H9 (cell line): ENCODE data around the gene MCF2L. TPM values are rescaled to one million over a fixed set of nuclear protein-coding genes. Genes with fewer than 3 reads are reported as not detected.
A peak's percentile ranks its signal among the peaks of the same experiment; 100 is the strongest.

Experiments
- DNase-seq: peaks from one replicate; pipeline ENCODE4 v3.0.0-alpha.2; 2017
- H2AFZ ChIP-seq: one replicate; pipeline ENCODE4 v1.6.1; 2013; ENCODE audit warnings: mild to moderate bottlenecking, low read length, control low read depth, moderate library complexity
- H2AK5ac ChIP-seq: 2 replicates; pipeline ENCODE4 v1.6.1; 2013; ENCODE audit warnings: low read length, control low read depth, mixed read lengths; ENCODE audit not compliant: insufficient read length
- H2BK120ac ChIP-seq: one replicate; pipeline ENCODE4 v1.6.1; 2013; ENCODE audit warnings: low read depth, mild to moderate bottlenecking, low read length, control low read depth, inconsistent platforms; ENCODE audit not compliant: poor library complexity, severe bottlenecking
- H2BK12ac ChIP-seq: 2 replicates; pipeline ENCODE4 v1.6.1; 2013; ENCODE audit warnings: low read length, control low read depth, mixed read lengths, low read depth; ENCODE audit not compliant: insufficient read length
- H2BK15ac ChIP-seq: 2 replicates; pipeline ENCODE4 v1.6.1; 2013; ENCODE audit warnings: low read depth, low read length, control low read depth
- H2BK20ac ChIP-seq: one replicate; pipeline ENCODE4 v1.6.1; 2013; ENCODE audit warnings: low read depth, mild to moderate bottlenecking, low read length, control low read depth, inconsistent platforms; ENCODE audit not compliant: poor library complexity, severe bottlenecking
- H2BK5ac ChIP-seq: 2 replicates; pipeline ENCODE4 v1.6.1; 2013; ENCODE audit warnings: low read length, control low read depth, mixed read lengths; ENCODE audit not compliant: insufficient read length
- H3K14ac ChIP-seq: 2 replicates; pipeline ENCODE4 v1.6.1; 2013; ENCODE audit warnings: low read length, control low read depth; ENCODE audit not compliant: insufficient read depth
- H3K18ac ChIP-seq: 2 replicates; pipeline ENCODE4 v1.6.1; 2013; ENCODE audit warnings: low read depth, mild to moderate bottlenecking, mixed read lengths, low read length, control low read depth; ENCODE audit not compliant: insufficient read length
- H3K23ac ChIP-seq: 2 replicates; pipeline ENCODE4 v1.6.1; 2013; ENCODE audit warnings: low read length, control low read depth, mixed read lengths, low read depth; ENCODE audit not compliant: insufficient read length
- H3K23me2 ChIP-seq: 2 replicates; pipeline ENCODE4 v1.6.1; 2013; ENCODE audit warnings: low read depth, mild to moderate bottlenecking, mixed read lengths, low read length, control low read depth; ENCODE audit not compliant: insufficient read length, poor library complexity, severe bottlenecking
- H3K27ac ChIP-seq: 2 replicates; pipeline ENCODE4 v1.5.1; 2013; ENCODE audit warnings: low read length, control low read depth, mixed read lengths, low read depth; ENCODE audit not compliant: insufficient read length
- H3K27me3 ChIP-seq: 2 replicates; pipeline ENCODE4 v1.6.1; 2013; ENCODE audit warnings: low read length, control low read depth, inconsistent platforms; ENCODE audit not compliant: insufficient read depth
- H3K4ac ChIP-seq: 2 replicates; pipeline ENCODE4 v1.6.1; 2013; ENCODE audit warnings: low read depth, mild to moderate bottlenecking, control low read depth, inconsistent platforms, low read length, moderate library complexity
- H3K4me1 ChIP-seq: 2 replicates; pipeline ENCODE4 v1.6.1; 2013; ENCODE audit warnings: low read length, control low read depth, inconsistent platforms; ENCODE audit not compliant: insufficient read depth
- H3K4me2 ChIP-seq: 2 replicates; pipeline ENCODE4 v1.6.1; 2013; ENCODE audit warnings: low read length, control low read depth, mixed read lengths; ENCODE audit not compliant: insufficient read length, insufficient read depth
- H3K56ac ChIP-seq: 2 replicates; pipeline ENCODE4 v1.6.1; 2013; ENCODE audit warnings: low read depth, mild to moderate bottlenecking, mixed read lengths, low read length, control low read depth; ENCODE audit not compliant: insufficient read length
- H3K79me1 ChIP-seq: 2 replicates; pipeline ENCODE4 v1.6.1; 2013; ENCODE audit warnings: low read depth, mild to moderate bottlenecking, moderate library complexity, low read length, control low read depth, inconsistent platforms; ENCODE audit not compliant: insufficient read depth, poor library complexity, severe bottlenecking
- H3K79me2 ChIP-seq: 2 replicates; pipeline ENCODE4 v1.6.1; 2013; ENCODE audit warnings: low read length, control low read depth, inconsistent platforms; ENCODE audit not compliant: insufficient read depth
- H3K9ac ChIP-seq: 2 replicates; pipeline ENCODE4 v1.6.1; 2013; ENCODE audit warnings: low read length, control low read depth, mixed read lengths; ENCODE audit not compliant: insufficient read length; ENCODE audit errors: extremely low read depth
- H3K9me3 ChIP-seq: one replicate; pipeline ENCODE4 v1.6.1; 2013; ENCODE audit warnings: low read depth, low read length, inconsistent platforms; ENCODE audit not compliant: control insufficient read depth
- H3T11ph ChIP-seq: one replicate; pipeline ENCODE4 v1.6.1; 2013; ENCODE audit warnings: mild to moderate bottlenecking, low read length, control low read depth, inconsistent platforms
- H4K20me1 ChIP-seq: one replicate; pipeline ENCODE4 v1.6.1; 2013; ENCODE audit not compliant: control insufficient read depth, insufficient read length, insufficient read depth
- H4K5ac ChIP-seq: 2 replicates; pipeline ENCODE4 v1.6.1; 2013; ENCODE audit warnings: low read depth, mild to moderate bottlenecking, mixed read lengths, low read length, control low read depth; ENCODE audit not compliant: insufficient read length
- H4K8ac ChIP-seq: replicated peaks from 2 replicates; pipeline ENCODE4 v1.6.1; 2013; ENCODE audit warnings: low read length, control low read depth, mixed read lengths, low read depth; ENCODE audit not compliant: insufficient read length
- H4K91ac ChIP-seq: 2 replicates; pipeline ENCODE4 v1.6.1; 2013; ENCODE audit warnings: low read depth, mild to moderate bottlenecking, moderate library complexity, mixed read lengths, low read length, control low read depth; ENCODE audit not compliant: insufficient read length
- H3K27ac Mint-ChIP-seq, 3 experiments: 2 replicates in 2 of 3; 3 replicates in 1 of 3; pipeline ENCODE4 v1.8.0; 2020 to 2021; ENCODE audit warnings: mixed read lengths in 3 of 3, mild to moderate bottlenecking in 1 of 3, moderate library complexity in 1 of 3
- H3K27me3 Mint-ChIP-seq: 2 replicates; pipeline ENCODE4 v1.8.0; 2021; ENCODE audit warnings: low read depth, mild to moderate bottlenecking, moderate library complexity, mixed read lengths
- H3K36me3 Mint-ChIP-seq, 3 experiments: 2 replicates in 2 of 3; 3 replicates in 1 of 3; pipeline ENCODE4 v1.8.0; 2020 to 2021; ENCODE audit warnings: low read depth in 3 of 3, mixed read lengths in 3 of 3; ENCODE audit not compliant: insufficient read depth in 1 of 3
- H3K4me1 Mint-ChIP-seq, 2 experiments: 2 replicates each; pipeline ENCODE4 v1.8.0; 2020; ENCODE audit warnings: mixed read lengths in 2 of 2
- H3K4me3 Mint-ChIP-seq, 2 experiments: 2 replicates in 1 of 2; 3 replicates in 1 of 2; pipeline ENCODE4 v1.8.0; 2020 to 2021; ENCODE audit warnings: mild to moderate bottlenecking in 2 of 2, mixed read lengths in 2 of 2, moderate library complexity in 1 of 2
- H3K9me3 Mint-ChIP-seq, 2 experiments: 2 replicates in 1 of 2; 3 replicates in 1 of 2; pipeline ENCODE4 v1.8.0; 2020; ENCODE audit warnings: mild to moderate bottlenecking in 2 of 2, mixed read lengths in 2 of 2, moderate library complexity in 1 of 2
- WGBS: extraction: QIAGEN DNeasy Blood & Tissue Kit; methylation state at CpG from one replicate; pipeline ENCODE4 v1.1.7; 2013; ENCODE audit warnings: missing lambda C conversion rate, low lambda C conversion rate, mixed read lengths; ENCODE audit not compliant: insufficient read length; ENCODE audit errors: extremely low coverage; 5-methylcytosine and 5-hydroxymethylcytosine counted together
- total RNA-seq: library from RNA; stranded (reverse); gene quantifications from 2 replicates; pipeline ENCODE4 v1.2.1, GENCODE V29; 2021
- TF ChIP-seq, protein P1 (sequence below): fragments of 200-600 bp; sonication (generic); conservative IDR thresholded peaks from 3 replicates; pipeline ENCODE4 v1.8.0; 2021; ENCODE audit warnings: antibody characterized with exemption, mild to moderate bottlenecking

The MCF2L gene
- total RNA-seq, 1 experiment from 2014 or later: 18.5 TPM

DNA sequence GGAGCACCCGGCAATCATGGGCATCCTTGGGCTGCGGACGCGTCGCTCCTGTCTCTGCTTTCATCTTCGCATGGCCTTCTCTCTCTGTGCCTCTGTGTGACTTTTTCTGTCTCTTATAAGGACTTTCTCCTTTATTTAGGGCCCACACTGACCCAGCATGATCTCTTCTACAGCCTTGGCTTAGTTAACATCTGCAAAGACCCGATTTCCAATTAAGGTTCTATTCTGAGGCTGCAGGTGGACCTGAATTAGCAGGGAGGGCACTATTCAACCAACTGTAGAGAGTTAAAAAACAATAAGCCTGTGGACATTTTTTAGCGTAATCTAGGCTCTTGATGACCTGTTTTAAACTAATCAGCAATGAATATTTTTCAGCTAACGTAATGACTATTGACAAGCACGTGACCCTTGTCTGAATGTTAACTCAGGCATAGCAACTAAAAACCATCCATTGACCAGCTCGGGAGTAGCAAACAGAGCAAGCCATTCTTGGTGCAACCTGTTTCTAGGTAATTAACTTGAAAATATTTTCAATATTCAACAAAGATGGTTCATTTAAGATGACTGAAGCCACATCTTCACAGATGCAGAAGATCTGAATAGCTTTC is 168.8 kb downstream of the MCF2L start:
- no peaks in the 10 kb centered on the region for H3K79me1 ChIP-seq
- no peak overlapping the region for H3K23ac ChIP-seq
- DNase-seq: peak; percentile 18
- no peak overlapping the region for H4K8ac ChIP-seq
- H4K91ac ChIP-seq: no peak overlapping the region
- no peaks in the 10 kb centered on the region for H3K23me2 ChIP-seq
- H3K27ac Mint-ChIP-seq: peak overlapping the region in 1 of 3 experiments; percentile 59; a peak in 2 of 7 replicates
- H3K79me2 ChIP-seq: no peaks in the 10 kb centered on the region
- TF ChIP-seq, protein P1, sequence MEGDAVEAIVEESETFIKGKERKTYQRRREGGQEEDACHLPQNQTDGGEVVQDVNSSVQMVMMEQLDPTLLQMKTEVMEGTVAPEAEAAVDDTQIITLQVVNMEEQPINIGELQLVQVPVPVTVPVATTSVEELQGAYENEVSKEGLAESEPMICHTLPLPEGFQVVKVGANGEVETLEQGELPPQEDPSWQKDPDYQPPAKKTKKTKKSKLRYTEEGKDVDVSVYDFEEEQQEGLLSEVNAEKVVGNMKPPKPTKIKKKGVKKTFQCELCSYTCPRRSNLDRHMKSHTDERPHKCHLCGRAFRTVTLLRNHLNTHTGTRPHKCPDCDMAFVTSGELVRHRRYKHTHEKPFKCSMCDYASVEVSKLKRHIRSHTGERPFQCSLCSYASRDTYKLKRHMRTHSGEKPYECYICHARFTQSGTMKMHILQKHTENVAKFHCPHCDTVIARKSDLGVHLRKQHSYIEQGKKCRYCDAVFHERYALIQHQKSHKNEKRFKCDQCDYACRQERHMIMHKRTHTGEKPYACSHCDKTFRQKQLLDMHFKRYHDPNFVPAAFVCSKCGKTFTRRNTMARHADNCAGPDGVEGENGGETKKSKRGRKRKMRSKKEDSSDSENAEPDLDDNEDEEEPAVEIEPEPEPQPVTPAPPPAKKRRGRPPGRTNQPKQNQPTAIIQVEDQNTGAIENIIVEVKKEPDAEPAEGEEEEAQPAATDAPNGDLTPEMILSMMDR: no peak
- H3K18ac ChIP-seq: no peak overlapping the region
- no CpG with 5 or more reads among the region's 11 CpGs for WGBS
- no peak overlapping the region for H3K56ac ChIP-seq
- no peak overlapping the region for H3K27ac ChIP-seq
- no peaks in the 10 kb centered on the region; a peak in 1 of 7 replicates for H3K36me3 Mint-ChIP-seq
- no peak overlapping the region for H3K9ac ChIP-seq
- H3K9me3 Mint-ChIP-seq: no peaks in the 10 kb centered on the region
- peaks cover 2% of the 10 kb centered on the region for H3K27me3 Mint-ChIP-seq
- no peak overlapping the region for H2BK20ac ChIP-seq
- H2BK120ac ChIP-seq: no peak overlapping the region
- H2AFZ ChIP-seq: no peak overlapping the region
- no peak overlapping the region for H2AK5ac ChIP-seq
- H3K9me3 ChIP-seq: no peaks in the 10 kb centered on the region
- no peak overlapping the region for H3K4me3 Mint-ChIP-seq
- no peak overlapping the region for H3K4me2 ChIP-seq
- H4K5ac ChIP-seq: no peak overlapping the region
- H3K4ac ChIP-seq: no peak overlapping the region
- no peak overlapping the region for H2BK5ac ChIP-seq
- H2BK15ac ChIP-seq: no peak overlapping the region
- no peak overlapping the region for H3K14ac ChIP-seq
- no peak overlapping the region for H3T11ph ChIP-seq
- H3K4me1 ChIP-seq: no peaks in the 10 kb centered on the region
- peaks cover 14 to 30% of the 10 kb centered on the region in 2 experiments for H3K4me1 Mint-ChIP-seq
- H3K27me3 ChIP-seq: no peaks in the 10 kb centered on the region
- H4K20me1 ChIP-seq: no peaks in the 10 kb centered on the region
- H2BK12ac ChIP-seq: no peak overlapping the region
